PFSK-1 (cell line): ENCODE measurements around the gene CFAP57.

Experiments used
- FOXP2 ChIP-seq: optimal IDR thresholded peaks from 2 replicates; pipeline ENCODE3; 2011; ENCODE audit warnings: borderline replicate concordance, control low read depth, inconsistent platforms; ENCODE audit not compliant: insufficient read depth; ENCODE audit errors: extremely low read length, extremely low read depth
- POLR2AphosphoS5 ChIP-seq: IDR thresholded peaks from 2 replicates; pipeline ENCODE4 v1.6.1; 2012; ENCODE audit warnings: low read depth, mild to moderate bottlenecking, control low read depth, low read length, moderate library complexity
- SIN3A ChIP-seq: IDR thresholded peaks from 2 replicates; pipeline ENCODE4 v1.6.1; 2012; ENCODE audit warnings: mild to moderate bottlenecking, low read length, moderate library complexity, borderline replicate concordance; ENCODE audit not compliant: insufficient read depth
- TAF1 ChIP-seq: IDR thresholded peaks from 2 replicates; pipeline ENCODE4 v1.6.1; 2012; ENCODE audit warnings: low read length, control low read depth, borderline replicate concordance; ENCODE audit not compliant: insufficient read depth
- TF ChIP-seq, protein P1 (sequence below), 2 experiments: IDR thresholded peaks; 2 replicates each; pipeline versions ENCODE4 v1.6.1 to v1.8.0; 2011 to 2012; ENCODE audit warnings: low read depth in 2 of 2, low read length in 2 of 2, control low read depth in 1 of 2, inconsistent platforms in 1 of 2, mild to moderate bottlenecking in 1 of 2, moderate library complexity in 1 of 2; ENCODE audit not compliant: insufficient read depth in 1 of 2

DNA sequence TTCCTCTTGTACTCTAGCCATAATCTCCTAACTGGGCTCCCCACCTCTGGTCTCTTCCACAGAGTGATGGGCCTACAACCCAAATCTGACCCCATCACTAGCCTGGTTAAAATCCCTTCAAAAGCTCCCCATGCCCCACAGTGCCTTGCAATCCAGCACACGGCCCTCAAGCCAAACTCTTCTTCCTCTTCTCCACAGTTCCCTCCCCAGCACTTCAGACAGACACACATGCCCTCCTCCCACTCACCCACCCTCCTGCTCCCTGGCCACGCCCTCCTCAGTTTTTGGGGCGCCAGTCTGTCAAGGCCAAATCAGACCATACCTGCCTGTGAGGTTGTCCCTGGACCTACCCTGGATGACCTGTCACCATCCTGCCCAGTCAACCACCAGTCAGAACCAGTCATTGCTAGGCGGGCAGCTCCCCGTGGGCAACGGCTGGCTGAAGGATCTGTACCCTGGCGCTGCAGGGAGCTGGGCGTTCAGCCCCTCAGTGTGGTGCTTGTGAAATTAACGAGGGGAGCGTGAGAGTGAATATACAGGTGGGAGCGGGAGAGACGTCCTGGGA lies 112.5 kb downstream of the CFAP57 start:
- TF ChIP-seq, protein P1, sequence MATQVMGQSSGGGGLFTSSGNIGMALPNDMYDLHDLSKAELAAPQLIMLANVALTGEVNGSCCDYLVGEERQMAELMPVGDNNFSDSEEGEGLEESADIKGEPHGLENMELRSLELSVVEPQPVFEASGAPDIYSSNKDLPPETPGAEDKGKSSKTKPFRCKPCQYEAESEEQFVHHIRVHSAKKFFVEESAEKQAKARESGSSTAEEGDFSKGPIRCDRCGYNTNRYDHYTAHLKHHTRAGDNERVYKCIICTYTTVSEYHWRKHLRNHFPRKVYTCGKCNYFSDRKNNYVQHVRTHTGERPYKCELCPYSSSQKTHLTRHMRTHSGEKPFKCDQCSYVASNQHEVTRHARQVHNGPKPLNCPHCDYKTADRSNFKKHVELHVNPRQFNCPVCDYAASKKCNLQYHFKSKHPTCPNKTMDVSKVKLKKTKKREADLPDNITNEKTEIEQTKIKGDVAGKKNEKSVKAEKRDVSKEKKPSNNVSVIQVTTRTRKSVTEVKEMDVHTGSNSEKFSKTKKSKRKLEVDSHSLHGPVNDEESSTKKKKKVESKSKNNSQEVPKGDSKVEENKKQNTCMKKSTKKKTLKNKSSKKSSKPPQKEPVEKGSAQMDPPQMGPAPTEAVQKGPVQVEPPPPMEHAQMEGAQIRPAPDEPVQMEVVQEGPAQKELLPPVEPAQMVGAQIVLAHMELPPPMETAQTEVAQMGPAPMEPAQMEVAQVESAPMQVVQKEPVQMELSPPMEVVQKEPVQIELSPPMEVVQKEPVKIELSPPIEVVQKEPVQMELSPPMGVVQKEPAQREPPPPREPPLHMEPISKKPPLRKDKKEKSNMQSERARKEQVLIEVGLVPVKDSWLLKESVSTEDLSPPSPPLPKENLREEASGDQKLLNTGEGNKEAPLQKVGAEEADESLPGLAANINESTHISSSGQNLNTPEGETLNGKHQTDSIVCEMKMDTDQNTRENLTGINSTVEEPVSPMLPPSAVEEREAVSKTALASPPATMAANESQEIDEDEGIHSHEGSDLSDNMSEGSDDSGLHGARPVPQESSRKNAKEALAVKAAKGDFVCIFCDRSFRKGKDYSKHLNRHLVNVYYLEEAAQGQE (IDR thresholded peaks at IDR 0.05; ENCODE audit: insufficient read depth in 1 of 2, low read depth in 2 of 2, low read length in 2 of 2): no peak
- TF ChIP-seq SIN3A (no peak), POLR2AphosphoS5 (no peak), TAF1 (no peak), FOXP2 (no peak)
